OCI-LY1 (cell line): ENCODE data around the gene C22orf23.
A peak's percentile ranks its signal among the peaks of the same experiment; 100 is the strongest.

Experiments used
- H2AFZ ChIP-seq: fragments of 200-600 bp; sonication (generic), shearing (Covaris generic); 2 replicates; pipeline ENCODE4 v1.6.0; 2014; ENCODE audit warnings: antibody characterized with exemption, mild to moderate bottlenecking, low read length
- H3F3A ChIP-seq: fragments of 200-600 bp; sonication (generic), shearing (Covaris generic); 2 replicates; pipeline ENCODE4 v1.6.0; 2014; ENCODE audit warnings: mild to moderate bottlenecking, antibody characterized with exemption, low read length, moderate library complexity; ENCODE audit not compliant: insufficient read depth
- H3K27ac ChIP-seq: fragments of 200-600 bp; sonication (generic); 2 replicates; pipeline ENCODE4 v1.5.1; 2014; ENCODE audit warnings: low read length, mixed run types, mild to moderate bottlenecking, low read depth; ENCODE audit not compliant: poor library complexity, severe bottlenecking
- H3K27me3 ChIP-seq: fragments of 200-600 bp; sonication (generic); 2 replicates; pipeline ENCODE4 v1.6.0; 2014; ENCODE audit warnings: antibody characterized with exemption, mild to moderate bottlenecking, low read length, moderate library complexity; ENCODE audit not compliant: insufficient read depth
- H3K36me3 ChIP-seq: fragments of 200-600 bp; sonication (generic); 2 replicates; pipeline ENCODE4 v1.6.1; 2014; ENCODE audit warnings: mild to moderate bottlenecking, antibody characterized with exemption, low read length, moderate library complexity, mixed read lengths; ENCODE audit not compliant: insufficient read depth
- H3K4me1 ChIP-seq: fragments of 200-600 bp; sonication (generic); 2 replicates; pipeline ENCODE4 v1.5.1; 2014; ENCODE audit warnings: mild to moderate bottlenecking, low read length, moderate library complexity; ENCODE audit not compliant: insufficient read depth, severe bottlenecking
- H3K4me2 ChIP-seq: fragments of 200-600 bp; sonication (generic), shearing (Covaris generic); 2 replicates; pipeline ENCODE4 v1.6.1; 2014; ENCODE audit warnings: low read length
- H3K4me3 ChIP-seq: fragments of 200-600 bp; sonication (generic); 2 replicates; pipeline ENCODE4 v1.5.1; 2014; ENCODE audit warnings: low read length, low read depth, mild to moderate bottlenecking, mixed read lengths; ENCODE audit not compliant: poor library complexity, severe bottlenecking
- H3K79me2 ChIP-seq: fragments of 200-600 bp; shearing (Covaris generic); 2 replicates; pipeline ENCODE4 v1.6.1; 2016; ENCODE audit warnings: mixed run types, low read length, mixed read lengths; ENCODE audit not compliant: insufficient read depth
- H3K9ac ChIP-seq: fragments of 200-600 bp; sonication (generic), shearing (Covaris generic); 2 replicates; pipeline ENCODE4 v1.6.1; 2014; ENCODE audit warnings: mild to moderate bottlenecking, low read length, mixed read lengths
- H3K9me2 ChIP-seq: fragments of 200-600 bp; sonication (generic), shearing (Covaris generic); 2 replicates; pipeline ENCODE4 v1.6.1; 2014; ENCODE audit warnings: low read depth, mild to moderate bottlenecking, low read length, mixed read lengths
- H3K9me3 ChIP-seq: fragments of 200-600 bp; shearing (Covaris generic); 2 replicates; pipeline ENCODE4 v1.6.1; 2014; ENCODE audit warnings: low read length, mixed read lengths
- H4K20me1 ChIP-seq: fragments of 200-600 bp; sonication (generic), shearing (Covaris generic); 2 replicates; pipeline ENCODE4 v1.6.0; 2016; ENCODE audit warnings: mild to moderate bottlenecking, low read length; ENCODE audit not compliant: insufficient read depth
- CTCF ChIP-seq: fragments of 200-600 bp; sonication (generic), shearing (Covaris generic); IDR thresholded peaks from 2 replicates; pipeline ENCODE4 v1.5.1; 2017; ENCODE audit warnings: mild to moderate bottlenecking, antibody characterized with exemption, low read length, moderate library complexity, mixed read lengths
- EZH2 ChIP-seq: fragments of 200-600 bp; sonication (generic), shearing (Covaris generic); IDR thresholded peaks from 2 replicates; pipeline ENCODE4 v1.8.0; 2017; ENCODE audit warnings: borderline replicate concordance, mixed run types, mild to moderate bottlenecking, antibody characterized with exemption, low read length, moderate library complexity, mixed read lengths

Gene C22orf23

GRCh38 chr22:37897807-37898206 lies 55.6 kb downstream of the C22orf23 start:
- Histone ChIP-seq H3K9me2 (no peaks in the 10 kb centered on the region), H3K79me2 (no peaks in the 10 kb centered on the region), H3K4me1 (peaks cover 9% of the 10 kb centered on the region)

GRCh38 chr22:37896939-37897338 lies 56.5 kb downstream of the C22orf23 start:
- Histone ChIP-seq H2AFZ (no peak overlapping the region), H3K36me3 (peaks cover 9% of the 10 kb centered on the region; the same call in 1 of the 2 replicates), H3K9me2 (no peaks in the 10 kb centered on the region), H3K4me1 (peaks cover 9% of the 10 kb centered on the region), H4K20me1 (no peaks in the 10 kb centered on the region), H3K4me2 (no peak overlapping the region), H3F3A (no peaks in the 10 kb centered on the region), H3K4me3 (no peak overlapping the region), H3K27ac (no peak overlapping the region), H3K79me2 (no peaks in the 10 kb centered on the region), H3K9ac (no peak overlapping the region), H3K27me3 (no peaks in the 10 kb centered on the region), H3K9me3 (no peaks in the 10 kb centered on the region)
- TF ChIP-seq EZH2 (no peak), CTCF (no peak)

More at GRCh38 chr22:37897807-37898206, 55.6 kb downstream of the C22orf23 start:
- no peak overlapping the region for H3K9ac ChIP-seq
- H2AFZ ChIP-seq = no peak overlapping the region
- H3K4me2 ChIP-seq = no peak overlapping the region
- H3K36me3 ChIP-seq = no peaks in the 10 kb centered on the region
- H3K27ac ChIP-seq = no peak overlapping the region
- H3K4me3 ChIP-seq = no peak overlapping the region
- TF ChIP-seq EZH2 (no peak), CTCF (no peak)
- no peaks in the 10 kb centered on the region for H3F3A ChIP-seq
- H3K27me3 ChIP-seq = no peaks in the 10 kb centered on the region
- no peaks in the 10 kb centered on the region for H3K9me3 ChIP-seq
- H4K20me1 ChIP-seq = no peaks in the 10 kb centered on the region

GRCh38 chr22:37896181-37896592 lies 57.2 kb downstream of the C22orf23 start:
- Histone ChIP-seq H3K4me1 (peaks cover 9% of the 10 kb centered on the region), H3K9me3 (no peaks in the 10 kb centered on the region), H3K79me2 (no peaks in the 10 kb centered on the region), H2AFZ (no peak overlapping the region), H3F3A (no peaks in the 10 kb centered on the region), H3K9me2 (no peaks in the 10 kb centered on the region), H3K4me2 (peak overlapping the region; percentile 22; the same call in 1 of the 2 replicates), H3K27me3 (no peaks in the 10 kb centered on the region), H3K4me3 (no peak overlapping the region), H4K20me1 (no peaks in the 10 kb centered on the region), H3K27ac (peak overlapping the region; percentile 28), H3K9ac (peak overlapping the region; percentile 26; the same call in 1 of the 2 replicates), H3K36me3 (peaks cover 9% of the 10 kb centered on the region; the same call in 1 of the 2 replicates)
- no peak for TF ChIP-seq CTCF
- no peak for TF ChIP-seq EZH2
